SH-SY5Y (cell line): Measurements from ENCODE around the gene GPR176.

Source experiments
- GATA2 ChIP-seq: IDR thresholded peaks from 2 replicates; pipeline ENCODE4 v1.6.1; 2011; ENCODE audit warnings: mild to moderate bottlenecking, low read depth, low read length
- GATA3 ChIP-seq: IDR thresholded peaks from 2 replicates; pipeline ENCODE4 v1.6.1; 2011; ENCODE audit warnings: low read depth, mild to moderate bottlenecking, low read length, moderate library complexity

GPR176 gene

DNA sequence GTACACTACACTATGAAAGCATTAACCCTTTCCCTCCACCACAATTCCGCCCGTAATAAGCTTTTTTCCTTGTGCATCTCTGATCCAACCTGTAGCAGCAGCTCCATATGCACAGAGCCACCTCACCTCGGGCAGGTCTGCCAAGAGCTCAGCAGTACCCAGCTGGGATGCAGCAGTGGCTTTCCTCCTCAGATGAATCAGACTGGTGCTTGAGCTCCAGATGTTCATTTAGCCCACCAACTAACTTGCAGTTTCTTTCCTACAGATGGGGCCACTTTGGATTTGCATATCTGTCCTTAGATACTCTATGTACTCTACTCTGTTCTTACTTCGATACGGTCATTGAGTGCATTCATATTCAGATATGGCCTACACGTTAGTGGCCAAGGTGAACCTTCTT lies 122.7 kb downstream of the GPR176 start:
- TF ChIP-seq GATA2 (no peak), GATA3 (no peak)

GRCh38 chr15:39796601-39797000 lies 123.5 kb downstream of the GPR176 start:
- TF ChIP-seq GATA3, result no peak
- TF ChIP-seq GATA2, result no peak

- TF ChIP-seq GATA3 (no peak), GATA2 (no peak)
These were observed 124.6 kb downstream of the GPR176 start for GRCh38 chr15:39795486-39795885.

- TF ChIP-seq GATA2 (no peak), GATA3 (no peak)
These were observed 125.1 kb downstream of the GPR176 start for GRCh38 chr15:39794954-39795353.

DNA sequence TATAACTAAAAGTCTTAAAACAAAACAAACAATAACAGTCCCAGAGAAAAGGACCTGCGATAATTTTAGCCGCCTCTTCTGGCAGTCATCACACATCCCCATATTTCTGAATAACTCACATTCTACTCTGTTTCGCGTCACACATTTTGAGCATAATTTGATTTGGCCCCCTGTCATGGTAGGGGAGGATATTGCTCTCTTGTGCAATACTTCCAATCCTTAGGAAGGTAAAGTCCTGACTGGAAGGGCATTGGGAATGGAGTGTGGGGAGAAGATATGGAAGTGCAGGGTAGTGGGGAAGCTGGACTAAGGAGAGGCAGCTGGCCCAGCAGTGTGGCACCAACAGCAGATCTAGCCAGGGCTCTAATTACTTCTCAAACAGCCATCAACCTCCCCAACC lies 126.1 kb downstream of the GPR176 start:
- TF ChIP-seq GATA3 (no peak), GATA2 (no peak)

DNA sequence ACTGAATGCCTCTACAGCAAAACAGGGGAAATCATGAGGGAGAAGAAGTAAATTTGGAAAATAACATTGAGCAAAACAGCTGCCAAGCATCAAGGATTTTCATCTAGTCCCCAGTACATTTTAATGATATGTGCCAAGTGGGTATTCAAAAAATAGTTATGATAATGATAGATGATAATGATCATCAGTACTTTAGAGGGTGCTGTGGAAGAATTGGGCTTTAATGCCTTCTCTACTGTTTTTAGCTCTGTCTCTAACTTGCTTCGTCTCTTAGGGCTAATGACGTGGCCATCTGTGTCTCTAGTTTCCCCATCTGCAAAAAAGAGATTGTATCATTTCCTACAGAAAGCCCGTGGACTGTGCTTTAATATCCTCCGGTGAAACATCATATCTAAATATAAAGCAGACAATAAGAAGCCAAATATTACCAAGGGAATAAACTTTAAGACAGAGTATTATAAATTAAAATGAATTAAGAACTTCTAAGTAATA lies 127.2 kb downstream of the GPR176 start:
- TF ChIP-seq GATA3 (peak; percentile 50; the same call in 1 of the 2 replicates), GATA2 (peak; percentile 44; the same call in 1 of the 2 replicates)

DNA sequence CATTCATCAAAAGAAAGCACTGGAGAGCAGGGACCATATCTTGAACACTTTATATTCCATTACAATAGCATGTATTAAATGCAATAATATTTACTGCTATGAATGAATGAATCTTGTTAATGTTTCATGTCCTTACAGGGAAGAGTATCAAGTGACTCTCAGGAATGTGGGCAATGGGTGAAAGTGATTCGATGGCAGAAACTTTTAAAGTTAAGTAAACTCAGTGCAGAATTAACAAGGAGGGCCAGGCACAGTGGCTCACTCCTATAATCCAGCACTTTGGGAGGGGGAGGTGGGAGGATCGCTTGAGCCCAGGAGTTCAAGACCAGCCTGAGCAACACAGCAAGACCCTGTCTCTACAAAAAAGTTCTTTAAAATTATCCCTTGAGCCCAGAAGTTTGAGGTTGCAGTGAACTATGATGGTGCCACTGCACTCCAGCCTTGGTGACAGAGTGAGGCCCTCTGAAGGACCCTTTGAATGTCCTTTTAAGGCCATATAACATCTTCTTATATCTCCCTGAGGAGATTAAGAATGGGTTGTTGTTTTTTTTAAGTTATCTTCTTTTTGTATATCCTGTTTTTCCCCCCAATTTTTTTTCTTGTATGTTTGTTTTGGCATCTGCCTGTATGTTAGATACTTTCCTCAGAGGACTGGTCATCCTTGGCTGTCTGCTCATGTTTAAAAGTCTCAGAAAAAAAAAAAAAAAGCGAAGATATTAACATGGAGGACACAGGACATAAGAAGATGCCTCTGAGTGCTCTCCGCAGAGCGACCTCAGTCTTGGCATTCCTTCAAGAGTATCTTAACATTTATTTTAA lies 127.8 kb downstream of the GPR176 start:
- TF ChIP-seq GATA2 (no peak), GATA3 (no peak)

DNA sequence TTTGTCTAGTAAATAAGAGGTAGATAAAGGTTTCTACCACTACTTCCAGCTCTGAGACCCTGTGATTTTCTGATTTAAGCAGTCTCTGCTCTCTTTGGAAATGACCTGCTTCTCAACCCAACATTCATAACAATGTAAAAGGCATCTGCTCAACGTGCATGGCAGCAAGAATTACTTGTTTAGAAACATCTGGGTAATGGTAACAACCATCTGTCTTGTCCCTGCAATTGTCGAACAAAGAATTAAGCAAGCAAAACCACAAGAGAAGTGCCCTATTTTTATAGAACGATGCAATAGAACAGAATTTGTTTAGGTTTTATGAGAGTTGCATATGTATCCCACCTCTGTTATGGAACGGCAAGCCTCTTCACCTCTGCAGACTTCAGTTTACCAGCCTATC lies 130.3 kb downstream of the GPR176 start:
- no peak for TF ChIP-seq GATA2
- no peak for TF ChIP-seq GATA3

- TF ChIP-seq GATA2, result peak; percentile 57
- TF ChIP-seq GATA3, result no peak
These were observed 131.1 kb downstream of the GPR176 start for GRCh38 chr15:39788800-39789565.

- no peak for TF ChIP-seq GATA2
- no peak for TF ChIP-seq GATA3
These were observed 132.0 kb downstream of the GPR176 start for GRCh38 chr15:39788108-39788507.

DNA sequence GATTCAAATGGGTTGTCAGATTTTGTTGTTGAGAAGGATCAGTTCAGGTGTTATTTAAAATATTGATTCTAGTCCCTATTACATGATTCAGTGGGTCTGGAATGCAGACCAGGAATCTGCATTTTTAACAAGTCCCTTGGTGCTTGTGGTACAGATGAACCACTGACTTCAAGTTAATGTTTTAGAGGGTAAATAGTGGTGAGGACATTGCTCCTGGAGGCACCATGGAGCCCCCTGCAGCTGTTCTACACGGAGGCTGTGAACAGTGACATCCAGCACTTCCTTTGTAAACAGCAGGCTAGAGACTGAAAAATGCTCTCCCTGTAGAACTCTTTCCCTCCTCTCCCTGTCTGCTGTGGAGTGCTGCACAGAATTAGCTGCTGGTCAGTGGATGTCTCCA lies 132.6 kb downstream of the GPR176 start:
- TF ChIP-seq GATA2, result no peak
- no peak for TF ChIP-seq GATA3

DNA sequence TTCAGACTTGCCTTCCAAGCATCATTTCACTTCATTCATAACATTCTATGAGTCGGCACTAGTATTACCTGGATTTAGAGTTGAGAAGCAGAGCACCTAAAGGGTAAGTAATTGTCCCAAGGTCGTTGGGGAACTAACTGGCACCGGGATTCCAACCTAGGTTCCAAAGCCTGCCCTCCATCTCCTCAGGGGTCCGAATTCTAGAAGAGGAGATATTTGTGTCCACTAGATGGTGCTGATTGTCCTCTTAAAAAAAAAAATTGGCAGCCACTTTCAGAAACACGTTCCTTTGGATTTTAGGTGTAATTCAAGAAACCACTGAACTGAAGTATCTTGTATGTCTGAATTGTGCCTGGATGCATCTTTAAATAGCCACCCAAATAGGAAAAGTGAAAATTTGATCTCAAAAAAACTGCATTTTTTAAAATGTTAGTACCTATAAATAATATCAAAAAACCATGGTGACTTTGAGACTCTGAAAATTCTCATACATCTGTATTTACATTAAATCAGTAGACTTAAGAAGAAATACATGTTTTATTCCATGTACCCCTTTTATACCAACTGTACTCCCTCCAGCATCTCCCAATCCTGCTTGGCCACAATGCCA lies 133.5 kb downstream of the GPR176 start:
- TF ChIP-seq GATA2 (no peak), GATA3 (no peak)

DNA sequence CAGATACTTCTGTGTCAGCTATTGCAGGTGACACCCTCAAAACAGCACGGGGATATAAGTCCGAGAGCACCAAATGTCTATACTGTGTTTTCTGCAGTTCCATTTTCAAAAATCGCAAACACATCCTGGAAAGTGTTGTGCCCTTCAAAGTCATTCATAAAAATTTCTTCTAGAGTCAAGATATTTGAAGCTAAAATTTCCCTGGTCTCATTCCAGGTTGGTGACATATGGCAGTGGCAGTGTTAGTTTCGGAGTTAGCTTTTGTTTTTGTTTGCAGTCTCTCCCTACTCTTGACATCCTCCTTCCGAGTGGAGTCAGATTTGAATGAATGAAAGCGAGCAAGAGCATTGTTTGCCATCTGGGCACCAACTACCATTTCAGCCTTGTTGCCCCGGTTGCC lies 134.2 kb downstream of the GPR176 start:
- no peak for TF ChIP-seq GATA2
- no peak for TF ChIP-seq GATA3

DNA sequence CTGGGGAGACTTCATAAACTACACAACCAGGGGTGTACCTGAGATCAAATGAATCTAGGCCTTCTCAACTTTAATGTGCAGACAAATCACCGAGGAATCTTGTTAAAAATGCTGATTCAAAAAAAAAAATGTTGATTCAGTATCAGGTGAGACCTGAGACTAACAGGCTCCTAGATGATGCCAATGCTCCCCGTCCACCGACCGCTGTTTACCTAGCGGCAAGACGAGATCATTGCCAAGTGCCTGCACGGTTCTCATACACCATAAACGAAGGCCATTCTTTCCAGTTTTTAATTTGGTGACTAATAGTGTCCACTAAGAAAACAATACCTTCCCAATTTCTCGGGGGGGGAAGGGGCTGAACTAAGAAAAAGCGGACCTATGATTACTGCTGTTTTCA lies 134.9 kb downstream of the GPR176 start:
- TF ChIP-seq GATA3 (no peak), GATA2 (no peak)
